Activated T-cell treated with anti-CD3 and anti-CD28 coated beads, Interleukin-2, amount 50 U/mL, for 1 hour (primary cell): ENCODE data around the gene APOA4.

Experiments used
- DNase-seq: peaks from one replicate; pipeline ENCODE4 v3.0.0-alpha.2; 2020

The APOA4 gene

DNA sequence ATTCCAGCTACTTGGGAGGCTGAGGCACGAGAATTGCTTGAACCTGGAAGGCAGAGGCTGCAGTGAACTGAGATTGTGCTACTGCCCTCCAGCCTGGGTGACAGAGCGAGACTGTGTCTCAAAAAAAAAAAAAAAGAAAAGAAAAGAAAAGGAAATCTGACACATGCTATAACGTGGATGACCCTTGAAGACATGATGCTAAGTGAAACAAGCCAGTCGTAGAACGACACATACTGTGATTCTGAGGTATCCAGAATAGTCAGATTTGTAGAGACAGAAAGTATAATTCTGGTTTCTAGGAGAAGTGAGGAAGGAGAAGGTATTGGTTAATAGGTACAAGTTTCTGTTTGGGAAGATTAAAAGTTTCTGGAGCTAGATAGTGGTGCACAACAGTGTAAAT lies 24.7 kb downstream of the APOA4 start:
- no peak for DNase-seq

DNA sequence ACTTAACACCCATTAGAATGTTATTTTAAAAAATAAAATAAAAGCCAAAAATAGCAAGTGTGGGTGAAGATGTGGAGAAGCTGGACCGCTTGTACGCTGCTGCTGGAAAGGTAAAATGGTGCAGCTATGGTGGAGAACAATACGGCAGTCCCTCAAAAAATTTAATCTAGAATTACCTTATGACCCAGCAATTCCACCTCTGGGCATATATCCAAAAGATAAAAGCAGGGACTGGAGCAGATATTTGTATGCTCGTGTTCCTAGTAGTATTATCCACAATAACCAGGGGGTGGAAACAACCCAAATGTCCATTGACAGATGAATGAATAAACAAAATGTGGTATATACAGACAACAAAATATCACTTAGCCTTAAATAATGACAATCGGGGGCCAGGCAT lies 25.3 kb downstream of the APOA4 start:
- no peak for DNase-seq

DNA sequence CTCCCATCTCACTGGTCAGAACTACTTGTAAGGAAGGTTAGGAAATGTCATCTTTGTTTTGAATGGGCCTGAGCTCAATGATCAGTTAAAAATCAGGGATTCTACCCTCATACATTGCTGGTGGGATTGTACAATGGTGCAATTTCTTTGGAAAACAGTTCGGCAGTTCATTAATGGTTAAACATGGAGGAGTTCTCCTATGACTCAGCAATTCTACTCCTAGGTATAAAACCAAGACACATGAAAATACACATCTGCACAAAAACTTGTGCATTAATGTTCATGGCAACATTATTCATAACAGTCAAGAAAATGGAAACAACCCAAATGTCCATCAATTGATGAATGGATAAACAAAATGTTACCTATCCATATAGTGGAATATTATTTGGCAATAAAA lies 26.6 kb downstream of the APOA4 start:
- no peak for DNase-seq

DNA sequence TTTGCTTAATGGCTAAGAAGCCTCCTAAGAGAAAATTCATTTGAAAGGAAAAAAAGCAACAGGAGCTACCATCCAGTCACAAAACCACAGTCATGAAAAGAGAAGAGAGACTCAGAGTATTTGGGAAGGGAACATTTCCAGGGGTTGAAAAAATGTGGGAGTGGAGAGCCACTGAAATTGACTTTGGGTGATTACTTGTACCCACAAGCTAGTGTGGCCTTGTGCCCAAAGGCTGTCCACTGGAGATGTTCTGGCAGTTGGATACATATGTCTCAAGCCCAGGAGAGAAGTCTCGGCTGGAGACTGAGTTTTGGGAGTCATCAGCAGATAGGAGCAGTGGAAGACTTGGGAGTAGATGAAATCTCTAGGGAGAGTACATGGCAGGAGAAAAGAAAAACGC lies 28.3 kb downstream of the APOA4 start:
- DNase-seq: no peak

DNA sequence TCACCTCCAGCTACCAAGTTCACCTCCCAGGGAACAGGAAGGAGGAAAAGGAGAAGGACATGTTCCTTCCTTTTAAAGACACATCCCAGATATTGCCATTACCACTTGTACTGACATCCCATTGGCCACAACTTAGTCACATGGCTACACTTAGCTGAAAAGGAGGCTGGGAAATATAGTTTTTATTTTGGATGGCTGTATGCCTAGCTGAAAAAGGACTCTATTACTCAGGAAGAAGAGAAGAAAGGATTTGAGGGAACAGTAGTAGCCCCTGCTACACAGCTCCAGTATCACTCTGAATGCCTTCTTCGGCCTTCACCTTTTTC lies 29.4 kb downstream of the APOA4 start:
- DNase-seq: no peak

DNA sequence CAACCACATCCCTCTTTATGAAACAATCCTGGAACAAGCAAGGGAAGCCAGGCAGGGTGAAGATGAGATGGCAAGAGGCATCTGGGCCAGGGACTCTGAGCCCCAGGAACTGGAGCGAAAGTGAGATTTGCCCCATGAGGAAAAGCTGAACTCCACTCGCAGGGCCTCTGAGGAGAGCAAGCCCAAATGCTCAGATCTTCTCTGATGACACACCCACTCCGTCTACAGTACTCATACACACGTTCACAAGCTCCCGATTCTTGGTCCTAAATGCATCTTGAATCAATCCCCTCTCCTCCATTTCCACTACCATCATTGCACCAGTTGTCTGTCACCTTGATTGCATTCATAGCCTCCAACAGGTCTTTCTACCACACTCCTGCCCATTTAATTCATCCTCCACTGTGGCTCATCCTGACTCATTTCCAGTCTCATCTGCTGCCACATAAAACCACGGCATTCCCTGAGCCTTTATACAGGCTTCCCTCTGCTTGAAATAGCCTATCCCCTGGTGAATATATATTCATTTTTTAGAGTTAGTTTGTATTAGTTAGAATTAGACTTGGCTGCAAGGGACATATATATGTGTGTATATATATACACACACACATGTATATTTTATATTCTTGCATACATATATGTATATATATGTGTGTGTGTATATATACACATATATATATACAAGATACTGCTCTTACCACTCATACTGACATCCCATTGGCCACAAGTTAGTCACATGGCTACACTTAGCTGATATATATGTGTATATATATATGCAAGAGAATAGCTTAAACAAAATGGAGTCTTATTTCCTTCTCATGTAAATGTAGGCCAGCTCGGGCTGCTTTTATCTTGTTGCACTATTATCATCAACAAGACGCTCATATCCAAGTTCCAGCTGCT lies 30.0 kb downstream of the APOA4 start:
- no peak for DNase-seq

DNA sequence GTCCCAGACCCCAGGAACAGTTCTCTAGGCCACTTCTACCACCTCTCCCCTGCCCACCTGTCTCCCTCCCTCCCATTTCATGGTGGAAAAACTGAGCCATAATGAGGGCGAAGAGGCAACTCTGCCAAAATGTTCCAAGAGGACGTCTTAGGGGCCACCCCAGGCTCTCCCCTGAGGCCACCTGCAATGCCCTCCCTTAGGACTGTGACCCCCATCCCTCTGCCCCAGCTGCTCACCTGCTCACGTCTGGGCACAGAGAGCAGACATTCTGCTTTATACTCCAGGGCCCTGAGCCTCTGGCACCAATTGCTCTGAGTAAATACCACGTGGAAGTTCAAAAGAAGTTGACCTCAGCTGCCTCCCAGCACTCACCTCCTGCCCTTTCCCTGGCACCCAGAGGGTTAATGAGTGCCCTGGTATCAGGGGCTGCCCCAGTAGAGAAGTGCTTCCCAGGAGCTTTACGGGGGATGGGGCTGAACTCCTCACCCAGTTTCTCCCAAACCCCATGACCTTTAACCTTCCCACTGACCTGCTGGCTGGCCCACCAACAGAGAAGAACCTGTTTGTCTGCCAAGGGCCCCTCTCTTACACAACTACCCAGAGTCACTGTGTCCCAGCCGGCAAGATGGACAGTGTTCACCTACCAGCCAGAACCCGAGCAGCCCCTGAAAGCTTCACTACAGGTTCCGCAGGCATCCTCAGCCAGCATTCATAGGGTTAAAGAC lies 30.8 kb downstream of the APOA4 start:
- no peak for DNase-seq

DNA sequence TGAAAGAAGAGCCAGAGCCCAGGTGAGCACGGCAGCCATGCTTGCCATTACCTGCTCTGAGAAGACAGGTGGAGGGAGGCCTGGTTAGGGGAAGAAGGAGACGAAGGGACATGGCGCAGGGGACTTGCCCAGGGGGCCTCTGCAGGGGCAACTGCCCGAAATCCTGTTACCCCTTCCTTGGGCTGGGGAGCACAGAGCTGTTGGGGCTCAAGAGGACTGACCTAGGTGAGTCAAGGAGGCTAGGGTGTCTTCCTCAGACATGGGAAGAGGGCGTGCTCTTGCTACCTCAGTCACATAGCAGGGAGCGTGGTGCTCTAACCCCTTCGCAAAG lies 31.3 kb downstream of the APOA4 start, which contains the start of gene APOA5:
Gene APOA5 (minus strand): TSS at position 67 of the 331 bp plus-strand sequence. CDS start 19 bp downstream, at position 48.
- DNase-seq: no peak

DNA sequence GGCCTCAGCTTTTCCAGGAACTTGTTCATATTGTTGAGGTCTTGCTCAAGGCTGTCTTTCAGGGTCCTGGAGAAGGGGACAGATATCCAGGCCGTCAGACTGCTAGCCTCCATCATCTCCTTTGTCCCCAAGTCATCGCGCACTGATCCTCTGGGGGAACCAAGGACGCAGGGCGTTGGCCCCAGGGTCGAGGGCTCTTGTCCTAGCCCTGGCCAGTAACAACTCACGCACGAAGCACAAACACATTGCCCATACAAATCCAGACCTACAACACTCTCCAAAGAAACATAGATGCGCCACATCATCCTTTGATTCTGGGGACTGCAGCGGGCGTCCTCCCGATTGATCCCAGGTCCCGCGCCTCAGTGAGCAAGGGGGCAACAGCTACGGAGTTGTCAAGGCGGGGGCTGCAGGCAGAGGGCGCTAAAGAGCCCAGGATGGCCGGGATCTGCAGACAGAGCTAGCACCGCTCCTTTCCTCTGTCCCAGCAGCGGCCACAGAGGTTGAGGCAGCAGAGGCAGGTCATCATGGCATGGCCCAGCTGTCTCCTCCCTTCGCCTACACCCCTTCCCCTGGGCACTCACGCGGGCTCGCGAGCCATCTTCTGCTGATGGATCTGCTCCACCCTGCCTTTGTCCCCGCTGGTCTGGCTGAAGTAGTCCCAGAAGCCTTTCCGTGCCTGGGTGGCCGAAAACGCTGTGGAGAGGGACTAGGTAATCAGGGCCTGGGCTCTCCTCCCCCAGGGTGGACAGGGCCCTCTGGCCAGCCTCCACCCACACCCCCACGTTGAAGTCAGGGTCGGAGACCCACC lies 31.9 kb downstream of the APOA4 start:
- peak; percentile 83 for DNase-seq

DNA sequence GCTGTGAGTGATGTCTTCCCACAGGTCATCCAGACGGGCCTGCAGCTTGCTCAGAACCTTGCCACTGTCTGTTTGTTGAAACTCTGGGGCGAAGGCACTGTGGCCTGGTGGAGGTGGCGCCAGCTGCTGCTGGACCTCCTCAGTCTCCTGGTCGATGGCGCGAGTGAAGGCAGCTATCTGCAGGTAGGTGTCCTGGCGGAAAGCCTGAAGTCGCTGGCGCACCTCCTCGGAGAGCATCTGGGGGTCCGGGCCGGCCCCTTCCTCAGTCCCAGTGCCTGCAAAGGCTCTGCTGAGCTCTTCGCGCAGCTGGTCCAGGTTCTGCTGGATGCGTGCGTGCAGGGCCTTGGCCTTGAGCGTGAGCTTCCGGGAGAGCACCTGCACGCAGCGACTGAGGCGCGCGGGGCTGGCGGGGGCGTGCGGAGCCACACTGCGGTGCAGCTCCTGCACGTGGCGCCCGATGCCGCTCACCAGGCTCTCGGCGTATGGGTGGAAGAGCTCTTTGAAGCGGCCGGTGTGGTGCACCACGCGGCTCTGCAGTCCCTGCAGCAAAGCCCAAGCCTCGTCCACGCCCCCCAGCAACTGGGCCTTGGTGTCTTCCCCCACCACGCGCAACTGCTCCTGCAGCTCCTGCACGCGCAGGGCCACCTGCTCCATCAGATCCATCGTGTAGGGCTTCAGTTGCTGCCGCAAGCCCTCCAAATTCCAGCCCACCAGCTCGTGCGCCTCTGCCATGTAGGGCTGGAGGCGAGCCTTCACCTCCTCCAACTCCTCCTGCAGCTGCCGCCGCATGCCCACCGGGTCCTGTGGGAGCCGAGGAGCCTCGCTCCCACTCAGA lies 32.7 kb downstream of the APOA4 start:
- DNase-seq: no peak

DNA sequence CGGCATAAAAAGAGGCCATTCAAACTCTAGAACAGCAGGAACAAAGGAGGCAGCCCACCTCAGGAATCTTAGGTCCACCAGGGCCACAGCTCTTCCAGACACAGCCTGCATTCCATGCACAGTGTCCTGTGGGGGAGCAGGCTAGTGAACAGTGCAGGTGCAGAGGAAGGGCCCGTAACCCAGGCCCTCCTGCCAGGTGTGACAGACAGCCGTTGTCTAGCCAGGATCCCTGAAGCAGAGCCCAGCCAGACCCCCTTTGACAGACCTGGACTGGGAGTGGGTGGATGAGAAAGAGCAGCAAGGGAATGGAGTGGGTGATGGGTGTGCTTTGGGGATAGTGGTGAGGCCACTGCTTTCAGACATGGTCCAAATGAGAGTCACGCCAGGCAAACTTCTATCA lies 34.1 kb downstream of the APOA4 start:
- no peak for DNase-seq

DNA sequence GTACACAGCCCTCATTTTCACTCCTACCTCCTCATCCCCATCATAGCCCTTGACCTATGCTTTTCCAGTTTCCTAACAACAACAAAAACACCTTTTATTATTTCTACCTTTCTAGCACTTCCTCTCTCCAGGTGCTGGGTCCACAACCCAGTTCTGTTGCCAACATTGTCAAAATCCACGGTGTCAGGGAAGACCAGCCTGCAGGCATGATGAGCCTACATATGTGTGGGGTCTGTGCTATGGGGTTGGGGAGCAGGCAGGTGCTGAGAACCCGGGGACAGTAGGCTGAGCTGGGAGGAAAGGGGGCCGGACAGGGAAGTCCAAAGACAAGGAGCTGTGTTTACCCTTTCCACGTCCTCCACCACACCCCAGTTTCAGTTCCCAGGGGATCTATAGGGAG lies 34.6 kb downstream of the APOA4 start:
- DNase-seq: no peak

DNA sequence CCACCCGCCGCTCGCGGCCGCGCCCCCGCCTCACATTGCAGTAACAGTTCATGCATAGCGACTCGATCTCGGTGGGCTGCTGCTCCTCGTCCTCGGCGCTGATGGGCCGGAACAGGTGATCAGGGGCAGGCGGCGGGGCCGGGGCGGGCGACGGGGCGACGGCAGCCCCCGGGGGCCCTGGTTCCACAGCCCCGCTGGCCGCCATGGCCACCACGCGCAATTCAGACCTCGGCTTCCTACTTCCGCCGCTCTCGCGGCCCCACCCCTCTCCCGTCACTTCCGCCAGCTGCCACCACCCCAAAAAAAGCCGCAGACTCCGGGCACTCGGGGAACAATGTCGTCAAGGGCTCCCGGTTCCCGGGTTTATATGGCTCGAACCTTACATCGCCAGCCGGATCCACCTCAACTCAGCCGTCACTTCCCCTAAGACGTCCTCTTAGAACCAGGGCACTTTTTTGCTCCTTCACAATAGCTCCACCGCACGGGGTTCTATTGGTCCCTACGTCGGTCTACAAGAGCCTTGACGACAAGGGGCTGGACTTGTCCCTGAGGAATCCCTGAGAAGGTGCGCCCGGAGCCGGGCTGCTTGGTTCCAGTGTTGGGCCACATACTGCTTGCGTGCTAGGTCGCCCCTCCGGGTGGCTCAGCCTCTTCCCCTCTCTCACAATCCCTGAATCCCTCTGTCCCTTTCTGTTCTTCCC lies 35.2 kb downstream of the APOA4 start, which contains the start of gene ZPR1:
Gene ZPR1 (minus strand): TSS at position 238 of the 701 bp plus-strand sequence. CDS start 33 bp downstream, at position 205.
- peak; percentile 89 for DNase-seq

DNA sequence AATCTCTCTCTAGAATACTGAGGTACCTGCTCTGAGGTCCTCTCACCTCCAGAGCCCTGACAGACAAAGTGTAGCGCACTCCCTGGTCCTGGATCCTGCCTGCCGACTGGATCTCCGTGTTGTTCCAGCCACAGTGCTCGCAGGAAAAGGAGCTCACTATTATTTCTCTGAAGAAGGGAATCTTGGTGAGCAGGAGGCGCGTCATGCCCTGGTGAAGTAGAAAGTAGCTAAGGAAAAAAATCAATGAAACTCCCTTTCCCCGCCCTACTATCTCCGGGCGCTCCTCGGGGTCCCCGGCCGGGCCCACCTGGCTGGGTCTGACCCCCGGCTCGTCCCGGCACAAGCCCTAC lies 35.7 kb downstream of the APOA4 start:
- DNase-seq: no peak

DNA sequence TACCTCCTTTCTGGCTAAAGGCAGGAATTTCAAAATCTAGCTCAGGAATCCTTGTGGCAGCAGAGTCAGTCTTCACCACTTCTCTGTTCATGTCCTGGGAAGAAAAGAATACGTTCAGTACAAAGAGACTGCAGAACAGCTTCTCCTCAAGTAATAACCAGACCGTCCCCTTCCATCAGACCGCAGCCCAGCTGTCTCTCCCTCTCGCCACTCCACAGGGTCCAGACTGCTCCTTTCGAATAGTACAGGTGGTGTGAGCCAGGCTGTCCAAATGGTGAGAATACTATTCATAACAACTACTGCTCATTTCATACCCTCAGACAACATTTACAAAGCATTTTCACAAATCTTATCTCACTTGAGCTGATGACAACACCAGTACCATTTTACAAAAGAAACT lies 36.1 kb downstream of the APOA4 start:
- DNase-seq: no peak

DNA sequence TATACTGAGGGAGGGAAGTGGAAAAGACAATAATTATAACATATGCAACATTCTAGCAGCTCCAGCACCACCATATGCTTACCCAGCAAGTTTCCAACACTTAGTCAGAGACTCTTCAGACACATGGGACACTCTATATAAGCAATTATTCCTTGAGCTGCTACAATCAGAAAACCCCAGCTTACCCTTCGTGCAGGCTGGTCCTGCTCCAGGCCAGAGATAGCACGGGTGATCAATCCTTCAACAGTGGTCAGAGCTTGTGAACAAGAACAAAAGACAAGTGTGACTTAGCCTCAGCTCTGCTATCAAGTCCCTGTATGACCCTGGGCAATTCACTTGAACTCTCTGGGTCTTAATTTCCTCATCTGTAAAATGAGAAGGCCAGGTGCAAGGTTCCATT lies 36.8 kb downstream of the APOA4 start:
- no peak for DNase-seq

DNA sequence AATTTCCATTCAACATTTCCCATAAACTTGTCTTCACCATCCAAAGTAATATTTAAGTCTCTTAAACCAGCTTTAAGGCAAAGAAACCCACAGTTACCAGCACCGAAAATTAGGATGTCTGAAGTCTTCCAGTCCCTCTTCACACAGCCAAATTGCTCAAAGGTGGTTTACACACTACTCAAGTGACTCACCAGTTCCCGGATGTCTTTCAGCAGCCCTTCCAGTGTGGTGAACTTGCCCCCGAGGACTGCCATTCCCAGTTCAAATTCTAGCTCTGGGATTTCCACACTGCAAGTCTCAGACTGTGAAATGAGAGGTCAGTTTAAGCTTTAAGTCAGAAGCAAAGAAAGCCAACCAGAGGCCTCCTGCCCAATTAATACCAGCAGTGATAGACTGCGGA lies 40.4 kb downstream of the APOA4 start:
- no peak for DNase-seq

DNA sequence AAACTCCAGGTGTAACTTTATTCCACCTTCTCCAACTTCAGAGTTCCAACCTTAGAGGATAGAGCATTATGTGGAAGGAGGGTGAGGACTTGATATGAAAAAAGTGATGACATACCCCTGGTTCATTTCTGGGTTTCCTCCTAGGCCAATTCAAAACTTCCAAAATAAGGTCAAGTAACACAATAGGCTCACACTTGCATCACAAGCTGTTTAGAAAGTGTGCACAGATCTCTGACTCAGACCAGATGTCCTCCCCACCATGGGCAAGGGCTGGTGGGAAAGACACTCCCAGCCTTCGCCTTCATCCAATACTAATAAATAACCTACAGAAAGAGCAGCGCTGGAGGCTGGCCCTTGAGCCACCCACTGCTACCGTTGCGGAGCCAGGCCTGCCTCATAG lies 44.5 kb downstream of the APOA4 start:
- DNase-seq: no peak

DNA sequence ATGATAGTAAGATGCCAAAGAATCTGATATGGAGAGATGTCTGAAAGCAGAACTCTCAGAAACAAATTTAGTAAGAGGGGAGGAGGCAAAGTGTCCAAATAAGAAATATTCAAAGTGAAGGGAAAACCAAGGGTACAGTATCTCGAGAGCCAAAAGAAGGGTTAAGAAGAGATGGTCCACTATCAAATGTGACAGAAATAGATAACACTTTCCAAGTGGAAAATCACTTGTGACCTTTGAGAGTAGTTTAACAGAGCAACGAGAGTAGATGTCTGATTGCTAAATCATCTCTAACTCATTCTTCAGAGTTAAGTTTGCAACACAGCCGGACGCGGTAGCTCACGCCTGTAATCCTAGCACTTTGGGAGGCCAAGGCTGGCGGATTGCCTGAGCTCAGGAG lies 46.0 kb downstream of the APOA4 start:
- DNase-seq: no peak

DNA sequence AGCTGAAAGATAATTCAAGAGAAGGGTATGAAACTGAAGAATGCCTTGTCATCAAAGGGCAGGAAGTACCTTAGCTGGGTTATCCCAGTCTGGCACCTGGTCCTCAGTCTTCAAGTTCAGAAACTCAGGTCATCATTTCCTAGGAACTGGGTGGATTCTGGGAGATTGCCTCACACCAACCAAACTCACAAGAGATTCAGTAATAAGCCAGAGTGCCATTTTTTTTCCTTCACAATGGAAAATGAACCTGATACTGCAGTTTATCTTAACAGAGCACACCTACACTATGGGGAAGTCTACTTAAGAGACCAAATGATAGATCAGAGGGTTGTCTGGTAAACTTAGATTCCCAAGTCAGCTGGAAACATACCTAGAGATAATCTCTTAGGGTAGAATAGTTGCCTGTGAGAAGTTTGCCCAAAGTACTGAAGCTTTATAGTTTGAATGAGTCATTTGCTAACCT lies 46.6 kb downstream of the APOA4 start:
- no peak for DNase-seq

DNA sequence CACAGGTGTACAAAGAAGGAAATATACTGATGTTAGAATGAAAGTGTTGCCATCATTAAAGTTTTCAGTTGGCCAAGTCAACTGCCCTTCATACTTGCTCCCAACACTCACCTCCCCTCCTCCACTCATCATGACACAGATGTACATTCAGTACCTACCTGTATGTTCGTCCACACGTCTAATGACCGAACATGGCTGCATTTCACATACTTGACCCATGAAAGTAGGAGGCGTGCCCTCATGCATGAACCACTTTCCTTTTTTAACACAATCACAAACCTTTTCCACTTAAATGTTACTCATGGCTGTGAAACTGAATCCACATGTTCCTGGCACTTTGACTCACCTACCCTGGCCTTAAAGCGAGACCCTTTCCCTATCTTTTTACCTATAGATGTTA lies 47.1 kb downstream of the APOA4 start:
- DNase-seq: no peak

DNA sequence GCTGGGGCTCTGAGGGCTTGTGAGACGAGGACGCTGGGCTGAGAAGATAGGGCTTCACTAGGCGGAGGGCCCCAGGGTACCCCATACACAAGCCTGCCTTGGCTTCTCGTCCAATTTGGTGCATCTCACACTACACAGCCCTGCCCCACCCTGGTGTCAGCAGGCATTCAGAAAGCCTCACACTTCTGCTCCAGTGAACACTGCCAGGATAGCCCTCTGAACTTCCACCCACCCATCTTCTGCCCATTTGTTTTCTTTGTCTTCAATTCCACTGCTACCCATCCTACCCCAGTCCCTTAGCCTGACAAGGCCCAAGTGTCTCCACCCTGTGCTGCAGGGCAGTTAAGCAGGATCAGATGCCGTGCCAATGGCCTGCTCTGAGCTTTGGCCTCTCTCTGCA lies 48.4 kb downstream of the APOA4 start:
- DNase-seq: no peak
